ENCODE results near the gene CD22. TPM values are rescaled to one million over a fixed set of nuclear protein-coding genes. Genes with fewer than 3 reads are reported as not detected.

The CD22 gene
- total RNA-seq, 6 donors from 2014 or later = 8.8 to 36.7 (median 24.7) TPM

DNA sequence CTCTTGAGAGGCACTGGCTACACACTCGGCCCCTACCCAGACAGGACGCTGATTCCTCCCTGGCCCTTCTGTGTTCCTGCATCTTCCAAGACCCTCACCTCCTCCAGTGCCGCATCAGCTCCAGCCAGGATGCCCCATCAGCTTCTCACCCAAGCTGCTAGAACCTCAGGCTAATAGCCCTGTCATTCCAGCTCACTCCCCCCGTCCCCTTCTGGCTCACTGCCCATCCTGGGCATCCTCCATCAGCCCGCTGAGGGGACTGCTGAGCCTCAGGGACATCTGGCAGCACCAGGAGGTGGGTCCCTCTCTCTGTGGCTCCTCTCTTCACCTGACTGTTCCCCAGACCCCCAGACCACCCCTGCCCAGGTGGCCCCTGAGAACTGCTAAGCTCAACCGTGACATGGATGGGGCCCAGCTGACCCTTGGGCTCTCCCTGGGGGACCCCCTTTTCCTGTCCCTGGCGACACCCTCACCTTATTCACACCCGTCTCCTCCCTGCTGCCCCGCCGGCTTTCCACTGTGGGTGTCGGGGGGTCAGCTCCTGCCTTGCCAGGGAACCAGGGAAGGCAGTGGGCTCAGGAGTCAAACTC is 34.1 kb downstream of the CD22 start:
- WGBS, 2 donors = 90 to 92% methylated on average over 7 to 9 of the region's 11 CpGs
- H3K27ac ChIP-seq = no peak overlapping the region
- peaks cover 0 to 3% (median 1%) of the 10 kb centered on the region in 4 donors for H3K4me1 ChIP-seq
- ATAC-seq (ENCODE audit: low FRiP score in 2 of 2) = no peak
- no peak for DNase-seq
- no peaks in the 10 kb centered on the region for H3K36me3 ChIP-seq
- no peak overlapping the region for H3K4me3 ChIP-seq
- TF ChIP-seq, protein P1, sequence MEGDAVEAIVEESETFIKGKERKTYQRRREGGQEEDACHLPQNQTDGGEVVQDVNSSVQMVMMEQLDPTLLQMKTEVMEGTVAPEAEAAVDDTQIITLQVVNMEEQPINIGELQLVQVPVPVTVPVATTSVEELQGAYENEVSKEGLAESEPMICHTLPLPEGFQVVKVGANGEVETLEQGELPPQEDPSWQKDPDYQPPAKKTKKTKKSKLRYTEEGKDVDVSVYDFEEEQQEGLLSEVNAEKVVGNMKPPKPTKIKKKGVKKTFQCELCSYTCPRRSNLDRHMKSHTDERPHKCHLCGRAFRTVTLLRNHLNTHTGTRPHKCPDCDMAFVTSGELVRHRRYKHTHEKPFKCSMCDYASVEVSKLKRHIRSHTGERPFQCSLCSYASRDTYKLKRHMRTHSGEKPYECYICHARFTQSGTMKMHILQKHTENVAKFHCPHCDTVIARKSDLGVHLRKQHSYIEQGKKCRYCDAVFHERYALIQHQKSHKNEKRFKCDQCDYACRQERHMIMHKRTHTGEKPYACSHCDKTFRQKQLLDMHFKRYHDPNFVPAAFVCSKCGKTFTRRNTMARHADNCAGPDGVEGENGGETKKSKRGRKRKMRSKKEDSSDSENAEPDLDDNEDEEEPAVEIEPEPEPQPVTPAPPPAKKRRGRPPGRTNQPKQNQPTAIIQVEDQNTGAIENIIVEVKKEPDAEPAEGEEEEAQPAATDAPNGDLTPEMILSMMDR (IDR thresholded peaks at IDR 0.05) = no peak
- no peak for TF ChIP-seq POLR2A (IDR thresholded peaks at IDR 0.05)
- no peak for TF ChIP-seq POLR2AphosphoS5 (IDR thresholded peaks at IDR 0.05)
- no peak for TF ChIP-seq EP300 (IDR thresholded peaks at IDR 0.05)
- H3K27me3 ChIP-seq = no peaks in the 10 kb centered on the region
- H3K9me3 ChIP-seq = no peaks in the 10 kb centered on the region

GRCh38 chr19:35363711-35364425 is 34.9 kb downstream of the CD22 start:
- no peak overlapping the region for H3K4me3 ChIP-seq
- no peak overlapping the region for H3K27ac ChIP-seq
- H3K9me3 ChIP-seq = no peaks in the 10 kb centered on the region
- no peak for DNase-seq
- TF ChIP-seq POLR2A (IDR thresholded peaks at IDR 0.05) (no peak), POLR2AphosphoS5 (IDR thresholded peaks at IDR 0.05) (no peak), EP300 (IDR thresholded peaks at IDR 0.05) (no peak)
- TF ChIP-seq, protein P1 (IDR thresholded peaks at IDR 0.05) = no peak
- WGBS, 2 donors = 80 to 86% methylated on average over 4 to 19 of the region's 19 CpGs
- ATAC-seq (ENCODE audit: low FRiP score in 2 of 2) = no peak
- no peaks in the 10 kb centered on the region for H3K4me1 ChIP-seq
- no peaks in the 10 kb centered on the region for H3K27me3 ChIP-seq
- H3K36me3 ChIP-seq = no peaks in the 10 kb centered on the region

- Histone ChIP-seq H3K36me3 (no peaks in the 10 kb centered on the region), H3K27ac (no peak overlapping the region), H3K4me1 (no peaks in the 10 kb centered on the region), H3K4me3 (no peak overlapping the region), H3K27me3 (no peaks in the 10 kb centered on the region), H3K9me3 (no peaks in the 10 kb centered on the region)
- ATAC-seq (ENCODE audit: low FRiP score in 2 of 2) (no peak), DNase-seq (peak in 1 of 2 donors; percentile 58)
- WGBS, 2 donors = 81% methylated on average over 4 of the region's 4 CpGs; no CpG with 5 or more reads in 1 of the 2 donors
- TF ChIP-seq EP300 (IDR thresholded peaks at IDR 0.05) = no peak
- TF ChIP-seq POLR2A (IDR thresholded peaks at IDR 0.05) = no peak
- TF ChIP-seq POLR2AphosphoS5 (IDR thresholded peaks at IDR 0.05) = no peak
- TF ChIP-seq, protein P1 (IDR thresholded peaks at IDR 0.05) = no peak
These were observed 36.3 kb downstream of the CD22 start for GRCh38 chr19:35365303-35365702.

DNA sequence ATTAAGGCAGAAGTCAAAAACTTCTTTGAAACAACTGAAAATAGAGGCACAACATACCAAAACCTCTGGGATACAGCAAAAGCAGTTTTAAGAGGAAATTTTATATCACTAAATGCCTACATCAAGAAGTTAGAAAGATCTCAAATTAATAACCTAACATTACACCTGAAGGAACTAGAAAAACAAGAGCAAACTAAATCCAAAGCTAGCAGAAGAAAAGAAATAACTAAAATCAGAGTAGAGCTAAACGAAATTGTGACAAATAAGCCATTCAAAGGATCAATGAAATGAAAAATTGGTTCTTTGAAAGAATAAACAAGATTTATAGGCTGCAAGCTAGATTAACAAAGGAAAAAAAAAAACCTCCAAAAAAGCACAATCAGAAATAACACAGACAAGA is 39.4 kb downstream of the CD22 start:
- no peaks in the 10 kb centered on the region for H3K27me3 ChIP-seq
- no peaks in the 10 kb centered on the region for H3K4me1 ChIP-seq
- no peak overlapping the region for H3K4me3 ChIP-seq
- H3K27ac ChIP-seq = no peak overlapping the region
- no peaks in the 10 kb centered on the region for H3K36me3 ChIP-seq
- no peak for TF ChIP-seq POLR2AphosphoS5 (IDR thresholded peaks at IDR 0.05)
- no peak for TF ChIP-seq POLR2A (IDR thresholded peaks at IDR 0.05)
- no peak for TF ChIP-seq EP300 (IDR thresholded peaks at IDR 0.05)
- TF ChIP-seq, protein P1 (IDR thresholded peaks at IDR 0.05) = no peak
- no peak for ATAC-seq (ENCODE audit: low FRiP score in 2 of 2)
- H3K9me3 ChIP-seq = no peaks in the 10 kb centered on the region
- WGBS, 2 donors = 63 to 69% methylated on average over 1 of the region's 1 CpG
- DNase-seq = no peak

Measured in upper lobe of left lung (tissue), 6 donors.